GM12878 (cell line): ENCODE data around the gene NRG2. TPM values are rescaled to one million over a fixed set of nuclear protein-coding genes. Genes with fewer than 3 reads are reported as not detected.

Experiments used
- ATAC-seq: fragments of 200-7000 bp; cut with Tn5 transposase; 3 replicates; pipeline ENCODE4 v1.9.1; 2020; ENCODE audit warnings: mild to moderate bottlenecking, moderate library complexity
- BruUV-seq: library from RNA; stranded (reverse); fragments of 400-500 nt; replicated peaks from 2 replicates; lab custom pipeline; 2021; lab: Mats Ljungman, UMichigan
- CTCF ChIA-PET: fragments of 300-600 bp; sonication (Branson Sonifier 250); formaldehyde crosslinking; extraction: SDS; loops from one replicate; lab custom pipeline; 2021; ENCODE audit warnings: inconsistent platforms; lab: Yijun Ruan, JAX
- POLR2A ChIA-PET: fragments of 350-600 bp; formaldehyde crosslinking; extraction: SDS; loops from one replicate; lab custom pipeline; 2021; ENCODE audit warnings: inconsistent platforms; lab: Charles Lee
- RAD21 ChIA-PET: fragments of 300-600 bp; sonication (Branson Sonifier 250); formaldehyde crosslinking; loops from one replicate; lab custom pipeline; 2023; ENCODE audit warnings: antibody characterized with exemption; ENCODE audit not compliant: unreplicated experiment; lab: Charles Lee
- SMC1A ChIA-PET: fragments of 300-600 bp; sonication (Branson Sonifier 250); formaldehyde crosslinking; loops from one replicate; lab custom pipeline; 2023; ENCODE audit not compliant: unreplicated experiment, uncharacterized antibody; lab: Charles Lee
- DNase-seq: peaks from one replicate; pipeline ENCODE4 v3.0.0-alpha.2; 2011; ENCODE audit warnings: low read depth, low spot score
- FAIRE-seq: peaks from 3 replicates; lab custom pipeline; 2011; peaks lifted over from hg19 to GRCh38; lab: Jason Lieb, UNC
- H2AFZ ChIP-seq: 2 replicates; pipeline ENCODE4 v1.6.0; 2011; ENCODE audit warnings: low read depth, low read length, control low read depth; ENCODE audit not compliant: control insufficient read depth
- H3K27ac ChIP-seq: 2 replicates; pipeline ENCODE4 v1.5.1; 2011; ENCODE audit warnings: control low read depth; ENCODE audit not compliant: control insufficient read depth, insufficient read depth
- H3K27me3 ChIP-seq, 2 experiments: replicated peaks in 1 of 2; 2 replicates each; pipeline versions ENCODE4 v1.6.0 to v1.6.1; 2011; ENCODE audit warnings: low read length in 1 of 2; ENCODE audit not compliant: control insufficient read depth in 2 of 2, insufficient read depth in 2 of 2
- H3K36me3 ChIP-seq, 2 experiments: 2 replicates each; pipeline ENCODE4 v1.5.1; 2011; ENCODE audit warnings: low read length in 1 of 2; ENCODE audit not compliant: control insufficient read depth in 2 of 2, insufficient read depth in 2 of 2
- H3K4me1 ChIP-seq: 2 replicates; pipeline ENCODE4 v1.6.1; 2011; ENCODE audit warnings: mild to moderate bottlenecking, low read length, moderate library complexity, mixed read lengths; ENCODE audit not compliant: control insufficient read depth, insufficient read depth
- H3K4me2 ChIP-seq: 2 replicates; pipeline ENCODE4 v1.6.0; 2011; ENCODE audit warnings: control low read depth; ENCODE audit not compliant: control insufficient read depth, insufficient read depth
- H3K4me3 ChIP-seq: fragments of 200-600 bp; sonication (generic); 2 replicates; pipeline ENCODE4 v1.5.1; 2016
- H3K79me2 ChIP-seq: 2 replicates; pipeline ENCODE4 v1.6.0; 2011; ENCODE audit warnings: low read length; ENCODE audit not compliant: control insufficient read depth, insufficient read depth
- H3K9ac ChIP-seq: 2 replicates; pipeline ENCODE4 v1.8.0; 2011; ENCODE audit warnings: low read length, control low read depth, mixed read lengths; ENCODE audit not compliant: control insufficient read depth, insufficient read depth
- H3K9me3 ChIP-seq: replicated peaks from 3 replicates; pipeline ENCODE4 v1.5.1; 2011; ENCODE audit warnings: mild to moderate bottlenecking, low read length; ENCODE audit not compliant: control insufficient read depth, insufficient read depth
- H4K20me1 ChIP-seq: 2 replicates; pipeline ENCODE4 v1.6.0; 2011; ENCODE audit not compliant: control insufficient read depth, insufficient read depth
- CREB1 ChIP-seq: IDR thresholded peaks from 2 replicates; pipeline ENCODE4 v1.6.1; 2012; ENCODE audit warnings: low read depth, mild to moderate bottlenecking, inconsistent platforms
- FOXM1 ChIP-seq: IDR thresholded peaks from 2 replicates; pipeline ENCODE4 v1.6.1; 2012; ENCODE audit warnings: low read depth, mild to moderate bottlenecking, inconsistent platforms, low read length, moderate library complexity
- IRF4 ChIP-seq: IDR thresholded peaks from 2 replicates; pipeline ENCODE4 v1.6.1; 2011; ENCODE audit warnings: low read depth, low read length
- JUND ChIP-seq: IDR thresholded peaks from 2 replicates; pipeline ENCODE4 v1.6.1; 2012; ENCODE audit warnings: low read depth, mild to moderate bottlenecking, low read length, improper control_type of control experiment, moderate library complexity
- MEF2A ChIP-seq: IDR thresholded peaks from 2 replicates; pipeline ENCODE4 v1.6.1; 2011; ENCODE audit warnings: low read depth, mild to moderate bottlenecking, low read length, moderate library complexity; ENCODE audit not compliant: insufficient read depth
- RBBP5 ChIP-seq: fragments of 200-600 bp; sonication (generic); conservative IDR thresholded peaks from 2 replicates; pipeline ENCODE4 v1.6.1; 2016
- SPI1 ChIP-seq: IDR thresholded peaks from 2 replicates; pipeline ENCODE4 v1.6.1; 2011; ENCODE audit warnings: low read depth, mild to moderate bottlenecking, low read length, moderate library complexity, borderline replicate concordance; ENCODE audit not compliant: insufficient read depth
- SRF ChIP-seq, 2 experiments: IDR thresholded peaks; 2 replicates each; pipeline ENCODE4 v1.6.1; 2011; ENCODE audit warnings: low read depth in 2 of 2, low read length in 2 of 2, mild to moderate bottlenecking in 1 of 2, moderate library complexity in 1 of 2
- WGBS: methylation state at CpG from one replicate; pipeline ENCODE4 v1.1.6; 2016; ENCODE audit warnings: low lambda C conversion rate; ENCODE audit not compliant: insufficient replicate concordance, insufficient coverage; ENCODE audit errors: missing lambda C conversion rate; 5-methylcytosine and 5-hydroxymethylcytosine counted together
- in situ Hi-C: fragments of 300-500 bp; cut with MboI; formaldehyde crosslinking; loops from 9 replicates; pipeline ENCODE4 v1.14.3; 2018; ENCODE audit warnings: mixed read lengths
- intact Hi-C: fragments of 100-400 bp; cut with micrococcal nuclease; formaldehyde crosslinking; loops from one replicate; pipeline ENCODE4 v1.14.2; 2022; ENCODE audit not compliant: unreplicated experiment
- polyA plus RNA-seq, 11 experiments: library from polyadenylated mRNA; depleted of rRNA in 4 of 11; unstranded in 6 of 11; stranded (reverse) in 5 of 11; fragments of >200 nt; fragmentation: Nextera tagmentation in 4 of 11; fragmentation: Illumina TruSeq in 1 of 11; extraction: Ambion mirVana in 4 of 11; extraction: Trizol in 1 of 11; gene quantifications; 1 replicate in 1 of 11; 2 replicates in 10 of 11; pipeline versions ENCODE4 v1.2.1 to v1.2.3, GENCODE V29; 2011 to 2016; ENCODE audit warnings: inconsistent platforms in 2 of 11, missing spikeins in 2 of 11, low read depth in 1 of 11
- total RNA-seq, 4 experiments: library from RNA; depleted of rRNA in 3 of 4; stranded (reverse); fragments of >200 nt in 3 of 4; fragmentation: Illumina TruSeq in 1 of 4; extraction: Trizol in 1 of 4; gene quantifications; 2 replicates each; pipeline versions ENCODE4 v1.2.1 to v1.2.3, GENCODE V29; 2013 to 2021

Gene NRG2
- total and polyA plus RNA-seq, 10 of the 15 experiments (the other 5 are each of a cell fraction or from before 2014, with no cell fraction given), result 0.10 to 21.7 (median 9.6) TPM

- no peak for TF ChIP-seq SPI1
- TF ChIP-seq FOXM1, result no peak
- TF ChIP-seq RBBP5, result no peak
- no peak for TF ChIP-seq SRF (IDR thresholded peaks at IDR 0.05; ENCODE audit: low read depth in 2 of 2, low read length in 2 of 2)
- no peak for TF ChIP-seq CREB1
- TF ChIP-seq MEF2A, result no peak
- TF ChIP-seq, all 136 proteins: peak for 0
- intact Hi-C loops (no loop called here), in situ Hi-C loops (no loop called here)
- Histone ChIP-seq H3K79me2 (no peaks in the 10 kb centered on the region; the same call in none of the 2 replicates), H3K27me3 (no peaks in the 10 kb centered on the region), H3K9ac (no peak overlapping the region), H3K27ac (no peak overlapping the region), H3K4me2 (no peak overlapping the region), H3K9me3 (no peaks in the 10 kb centered on the region), H4K20me1 (no peaks in the 10 kb centered on the region), H3K4me1 (peaks cover 29% of the 10 kb centered on the region), H3K36me3 (no peaks in the 10 kb centered on the region; a peak in 1 of 4 replicates), H3K4me3 (no peak overlapping the region), H2AFZ (no peak overlapping the region)
- WGBS, result 66% methylated on average over 2 of the region's 2 CpGs
- CTCF ChIA-PET, result interaction anchor here (1.1 to 2.0 kb wide), 4 partner anchors 10 to 175 kb away, joined by 3 to 13 read pairs (median 4); no protein-coding TSS in a partner anchor
- SMC1A ChIA-PET, result interaction anchor here (0.7 to 1.4 kb wide), 2 partner anchors 12 to 18 kb away, joined by 3 to 4 read pairs; no protein-coding TSS in a partner anchor
- ATAC-seq (no peak), FAIRE-seq (no peak), DNase-seq (no peak)
- POLR2A ChIA-PET, result interaction anchor here (0.6 to 1.1 kb wide), 2 partner anchors 59 to 84 kb away, joined by 3 read pairs; no protein-coding TSS in a partner anchor
- no TSS peak for BruUV-seq
- RAD21 ChIA-PET, result interaction anchor here (0.6 to 0.9 kb wide), 2 partner anchors 11 to 18 kb away, joined by 3 to 4 read pairs; no protein-coding TSS in a partner anchor
Measured at GRCh38 chr5:139950436-139950835, 92.7 kb downstream of the NRG2 start.

DNA sequence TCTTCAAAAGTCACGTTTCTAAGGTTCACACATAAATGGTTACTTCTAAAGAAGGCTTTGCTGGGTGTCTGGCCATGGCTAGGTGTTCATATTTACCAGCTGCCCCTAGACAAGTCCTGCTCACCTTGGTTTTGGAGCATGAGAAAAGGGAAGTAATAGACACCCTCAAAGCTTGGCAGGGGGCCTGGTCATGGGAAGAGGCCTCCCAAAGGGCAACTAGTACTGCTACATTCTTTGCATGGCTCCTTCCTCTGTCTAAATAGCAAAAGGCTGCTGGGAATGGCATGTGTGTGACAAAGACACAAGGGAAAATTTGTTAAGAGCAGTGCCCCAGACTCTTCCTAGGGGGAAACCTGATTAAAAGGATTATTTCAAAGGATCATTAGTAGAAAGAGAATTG, 93.4 kb downstream of the NRG2 start:
- ChIA-PET POLR2A (interaction anchor here (1.1 kb wide), 1 partner anchor 59 kb away, joined by 3 read pairs; no protein-coding TSS in a partner anchor), RAD21 (interaction anchor here (0.9 kb wide), 1 partner anchor 12 kb away, joined by 3 read pairs; no protein-coding TSS in a partner anchor), CTCF (interaction anchor here (1.1 to 2.0 kb wide), 3 partner anchors 11 to 22 kb away, joined by 4 to 13 read pairs (median 4); no protein-coding TSS in a partner anchor), SMC1A (interaction anchor here (1.2 to 1.4 kb wide), 2 partner anchors 8 to 19 kb away, joined by 3 to 6 read pairs; no protein-coding TSS in a partner anchor)
- WGBS, result 4% methylated on average over 1 of the region's 1 CpG
- Histone ChIP-seq H3K4me1 (peaks cover 21% of the 10 kb centered on the region), H3K4me3 (no peak overlapping the region), H3K27me3 (no peaks in the 10 kb centered on the region), H3K9me3 (no peaks in the 10 kb centered on the region), H3K27ac (no peak overlapping the region), H3K9ac (no peak overlapping the region), H3K36me3 (no peaks in the 10 kb centered on the region; a peak in 1 of 4 replicates), H3K4me2 (no peak overlapping the region), H2AFZ (no peak overlapping the region), H3K79me2 (no peaks in the 10 kb centered on the region; the same call in none of the 2 replicates), H4K20me1 (no peaks in the 10 kb centered on the region)
- FAIRE-seq (no peak), ATAC-seq (no peak), DNase-seq (no peak)
- no TSS peak for BruUV-seq
- in situ Hi-C loops (no loop called here), intact Hi-C loops (no loop called here)
- TF ChIP-seq IRF4 (no peak), JUND (no peak)
